Panc1 (cell line): ENCODE results near the gene KCNB1. TPM values are rescaled to one million over a fixed set of nuclear protein-coding genes. Genes with fewer than 3 reads are reported as not detected.

ENCODE experiments used
- ATAC-seq: fragments of 200-7000 bp; cut with Tn5 transposase; 2 replicates; pipeline ENCODE4 v1.9.1; 2020; ENCODE audit warnings: mild to moderate bottlenecking, moderate library complexity
- BruUV-seq: library from RNA; stranded (reverse); fragments of 400-500 nt; replicated peaks from 2 replicates; lab custom pipeline; 2021; lab: Mats Ljungman, UMichigan
- CTCF ChIA-PET: fragments of 300-600 bp; sonication (Branson Sonifier 250); formaldehyde crosslinking; loops from one replicate; lab custom pipeline; 2022; ENCODE audit warnings: antibody characterized with exemption; lab: Charles Lee
- POLR2A ChIA-PET: fragments of 300-600 bp; sonication (Branson Sonifier 250); formaldehyde crosslinking; loops from one replicate; lab custom pipeline; 2022; ENCODE audit warnings: antibody characterized with exemption; lab: Charles Lee
- DNase-seq: peaks from one replicate; pipeline ENCODE4 v3.0.0-alpha.2; 2010; ENCODE audit warnings: low read depth, low spot score
- H3K27ac ChIP-seq: 2 replicates; pipeline ENCODE4 v1.5.1; 2011; ENCODE audit warnings: mild to moderate bottlenecking, low read length, inconsistent platforms
- H3K27me3 ChIP-seq: fragments of 200-500 bp; sonication (Bioruptor generic); 2 replicates; pipeline ENCODE4 v1.6.0; 2014; ENCODE audit warnings: low read length, inconsistent platforms; ENCODE audit not compliant: control insufficient read depth, insufficient read depth
- H3K36me3 ChIP-seq: fragments of 200-500 bp; sonication (Bioruptor generic); 2 replicates; pipeline ENCODE4 v1.5.1; 2014; ENCODE audit warnings: inconsistent platforms, mild to moderate bottlenecking, low read length, moderate library complexity; ENCODE audit not compliant: control insufficient read depth, insufficient read depth
- H3K4me1 ChIP-seq: 2 replicates; pipeline ENCODE4 v1.5.1; 2011; ENCODE audit warnings: inconsistent platforms, mild to moderate bottlenecking, low read length, moderate library complexity; ENCODE audit not compliant: control insufficient read depth, insufficient read depth
- H3K4me3 ChIP-seq, 2 experiments: 2 replicates each; pipeline ENCODE4 v1.5.1; 2011 to 2012; ENCODE audit warnings: low read depth in 2 of 2, low read length in 2 of 2, mild to moderate bottlenecking in 2 of 2, inconsistent platforms in 1 of 2, moderate library complexity in 1 of 2
- H3K9me3 ChIP-seq: fragments of 200-500 bp; sonication (Bioruptor generic); 2 replicates; pipeline ENCODE4 v1.5.1; 2014; ENCODE audit warnings: low read depth, mild to moderate bottlenecking, inconsistent platforms, low read length, moderate library complexity; ENCODE audit not compliant: control insufficient read depth, insufficient read depth
- POLR2AphosphoS5 ChIP-seq: IDR thresholded peaks from 2 replicates; pipeline ENCODE4 v1.6.1; 2012; ENCODE audit warnings: mild to moderate bottlenecking, low read depth, low read length, moderate library complexity
- SIN3A ChIP-seq: IDR thresholded peaks from 2 replicates; pipeline ENCODE4 v1.6.1; 2012; ENCODE audit warnings: low read depth, mild to moderate bottlenecking, low read length, moderate library complexity, borderline replicate concordance; ENCODE audit not compliant: insufficient read depth
- TCF7L2 ChIP-seq: IDR thresholded peaks from 2 replicates; pipeline ENCODE4 v1.6.1; 2011; ENCODE audit warnings: mild to moderate bottlenecking, low read depth, low read length, inconsistent platforms
- in situ Hi-C: cut with HindIII; loops from 2 replicates; pipeline ENCODE4 v1.10.0; 2016; ENCODE audit warnings: low sequenced_read_pairs, low pct_unique_long_range_greater_than_20kb
- intact Hi-C: fragments of 100-400 bp; cut with micrococcal nuclease; formaldehyde crosslinking; loops from one replicate; pipeline ENCODE4 v1.10.0; 2022; ENCODE audit not compliant: unreplicated experiment
- total RNA-seq: library from RNA; stranded (reverse); gene quantifications from one replicate; pipeline ENCODE4 v1.2.1, GENCODE V29; 2021; ENCODE audit not compliant: unreplicated experiment
- TF ChIP-seq, protein P1 (sequence below), 2 experiments: IDR thresholded peaks; 2 replicates each; pipeline ENCODE4 v1.6.1; 2011 to 2012; ENCODE audit warnings: low read depth in 2 of 2, control low read depth in 1 of 2, low read length in 1 of 2, mild to moderate bottlenecking in 1 of 2, moderate library complexity in 1 of 2; ENCODE audit not compliant: insufficient read depth in 1 of 2
- TF ChIP-seq, protein P2 (sequence below): fragments of 450-650 bp; IDR thresholded peaks from 2 replicates; pipeline ENCODE4 v1.5.1; 2017; ENCODE audit warnings: mild to moderate bottlenecking

The KCNB1 gene
- total RNA-seq, 1 experiment from 2014 or later, result 11.1 TPM

DNA sequence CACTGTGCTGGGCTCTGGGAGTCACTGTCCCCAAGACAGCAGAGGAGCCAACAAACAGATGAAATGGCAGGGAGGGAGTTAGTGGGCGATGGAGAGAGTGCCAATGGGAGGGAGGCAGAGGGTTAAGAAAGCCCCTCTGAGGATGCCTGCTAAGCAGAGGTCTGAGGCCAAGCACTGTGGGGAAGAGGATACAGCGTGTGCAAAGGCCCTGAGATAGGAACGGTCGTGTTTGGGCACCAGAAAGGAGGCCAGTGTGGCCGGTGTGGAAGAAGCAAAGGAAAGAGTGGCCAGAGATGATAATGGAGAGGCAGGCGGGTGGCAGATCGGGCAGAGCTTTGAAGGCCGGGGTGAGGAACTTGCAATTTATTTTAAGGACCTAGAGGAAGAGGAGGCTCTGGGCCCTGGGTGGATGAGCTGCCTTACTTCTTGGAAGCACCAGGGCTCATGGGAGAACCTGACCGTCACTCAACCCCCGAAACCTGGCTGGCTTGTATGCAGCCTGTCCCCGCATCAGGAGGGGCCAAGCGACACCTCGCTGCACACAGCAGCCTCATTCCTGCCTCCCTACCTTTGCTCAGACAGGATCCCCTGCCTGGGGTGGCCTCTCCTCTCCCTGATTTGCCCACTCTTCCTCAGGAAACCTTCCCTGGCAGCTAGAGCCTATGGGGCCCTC lies 73.0 kb downstream of the KCNB1 start:
- POLR2A ChIA-PET, result no interaction called here

DNA sequence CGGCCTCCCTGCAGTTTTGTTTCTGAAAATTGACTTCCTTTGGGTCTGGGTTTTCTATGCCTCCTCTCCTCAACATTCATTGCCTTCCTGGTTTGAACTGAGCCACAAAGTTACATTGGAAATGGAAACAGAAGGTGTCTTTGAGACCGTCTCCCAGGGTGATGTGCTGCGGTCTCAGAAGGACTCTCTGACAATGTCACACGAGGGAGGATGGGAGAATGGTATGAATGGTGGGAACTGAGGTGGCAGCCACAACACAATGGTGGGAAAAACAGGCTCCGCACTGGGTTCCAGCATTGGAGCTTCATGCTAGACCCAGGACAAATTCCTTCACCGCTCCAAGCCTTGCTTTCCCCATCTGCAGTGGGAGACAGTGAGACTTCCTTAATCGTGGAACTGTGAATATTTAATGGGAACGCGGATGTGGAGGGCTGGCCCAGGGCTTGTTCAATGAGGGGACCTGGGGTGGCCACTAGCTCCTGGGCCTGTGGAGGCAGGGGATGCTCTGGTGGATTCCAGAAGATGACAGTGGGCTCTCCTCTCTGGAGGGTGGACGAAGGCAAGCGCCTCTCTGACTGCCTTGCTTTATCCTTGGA lies 73.9 kb downstream of the KCNB1 start:
- DNase-seq (no peak), ATAC-seq (no peak)
- in situ Hi-C loops, result no loop called here
- no peaks in the 10 kb centered on the region for H3K27me3 ChIP-seq
- H3K9me3 ChIP-seq, result no peaks in the 10 kb centered on the region
- ChIA-PET CTCF (no interaction called here), POLR2A (no interaction called here)
- no peaks in the 10 kb centered on the region; the same call in none of the 2 replicates for H3K4me1 ChIP-seq
- BruUV-seq, result no TSS peak
- intact Hi-C loops, result no loop called here
- no peak overlapping the region for H3K4me3 ChIP-seq
- H3K36me3 ChIP-seq, result no peaks in the 10 kb centered on the region
- H3K27ac ChIP-seq, result no peak overlapping the region
- TF ChIP-seq POLR2AphosphoS5 (no peak), TCF7L2 (no peak), SIN3A (no peak)
- TF ChIP-seq, protein P1, sequence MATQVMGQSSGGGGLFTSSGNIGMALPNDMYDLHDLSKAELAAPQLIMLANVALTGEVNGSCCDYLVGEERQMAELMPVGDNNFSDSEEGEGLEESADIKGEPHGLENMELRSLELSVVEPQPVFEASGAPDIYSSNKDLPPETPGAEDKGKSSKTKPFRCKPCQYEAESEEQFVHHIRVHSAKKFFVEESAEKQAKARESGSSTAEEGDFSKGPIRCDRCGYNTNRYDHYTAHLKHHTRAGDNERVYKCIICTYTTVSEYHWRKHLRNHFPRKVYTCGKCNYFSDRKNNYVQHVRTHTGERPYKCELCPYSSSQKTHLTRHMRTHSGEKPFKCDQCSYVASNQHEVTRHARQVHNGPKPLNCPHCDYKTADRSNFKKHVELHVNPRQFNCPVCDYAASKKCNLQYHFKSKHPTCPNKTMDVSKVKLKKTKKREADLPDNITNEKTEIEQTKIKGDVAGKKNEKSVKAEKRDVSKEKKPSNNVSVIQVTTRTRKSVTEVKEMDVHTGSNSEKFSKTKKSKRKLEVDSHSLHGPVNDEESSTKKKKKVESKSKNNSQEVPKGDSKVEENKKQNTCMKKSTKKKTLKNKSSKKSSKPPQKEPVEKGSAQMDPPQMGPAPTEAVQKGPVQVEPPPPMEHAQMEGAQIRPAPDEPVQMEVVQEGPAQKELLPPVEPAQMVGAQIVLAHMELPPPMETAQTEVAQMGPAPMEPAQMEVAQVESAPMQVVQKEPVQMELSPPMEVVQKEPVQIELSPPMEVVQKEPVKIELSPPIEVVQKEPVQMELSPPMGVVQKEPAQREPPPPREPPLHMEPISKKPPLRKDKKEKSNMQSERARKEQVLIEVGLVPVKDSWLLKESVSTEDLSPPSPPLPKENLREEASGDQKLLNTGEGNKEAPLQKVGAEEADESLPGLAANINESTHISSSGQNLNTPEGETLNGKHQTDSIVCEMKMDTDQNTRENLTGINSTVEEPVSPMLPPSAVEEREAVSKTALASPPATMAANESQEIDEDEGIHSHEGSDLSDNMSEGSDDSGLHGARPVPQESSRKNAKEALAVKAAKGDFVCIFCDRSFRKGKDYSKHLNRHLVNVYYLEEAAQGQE (IDR thresholded peaks at IDR 0.05; ENCODE audit: insufficient read depth in 1 of 2, low read depth in 2 of 2, low read length in 1 of 2), result no peak

More for the DNA sequence above, 73.0 kb downstream of the KCNB1 start:
- intact Hi-C loops, result no loop called here
- no peaks in the 10 kb centered on the region for H3K27me3 ChIP-seq
- H3K4me1 ChIP-seq, result no peaks in the 10 kb centered on the region; the same call in none of the 2 replicates
- DNase-seq (no peak), ATAC-seq (no peak)
- CTCF ChIA-PET, result no interaction called here
- no peaks in the 10 kb centered on the region for H3K9me3 ChIP-seq
- in situ Hi-C loops, result no loop called here
- TF ChIP-seq, protein P1 (IDR thresholded peaks at IDR 0.05; ENCODE audit: insufficient read depth in 1 of 2, low read depth in 2 of 2, low read length in 1 of 2), result no peak
- TF ChIP-seq SIN3A (no peak), TCF7L2 (no peak), POLR2AphosphoS5 (no peak)
- TF ChIP-seq, protein P2, sequence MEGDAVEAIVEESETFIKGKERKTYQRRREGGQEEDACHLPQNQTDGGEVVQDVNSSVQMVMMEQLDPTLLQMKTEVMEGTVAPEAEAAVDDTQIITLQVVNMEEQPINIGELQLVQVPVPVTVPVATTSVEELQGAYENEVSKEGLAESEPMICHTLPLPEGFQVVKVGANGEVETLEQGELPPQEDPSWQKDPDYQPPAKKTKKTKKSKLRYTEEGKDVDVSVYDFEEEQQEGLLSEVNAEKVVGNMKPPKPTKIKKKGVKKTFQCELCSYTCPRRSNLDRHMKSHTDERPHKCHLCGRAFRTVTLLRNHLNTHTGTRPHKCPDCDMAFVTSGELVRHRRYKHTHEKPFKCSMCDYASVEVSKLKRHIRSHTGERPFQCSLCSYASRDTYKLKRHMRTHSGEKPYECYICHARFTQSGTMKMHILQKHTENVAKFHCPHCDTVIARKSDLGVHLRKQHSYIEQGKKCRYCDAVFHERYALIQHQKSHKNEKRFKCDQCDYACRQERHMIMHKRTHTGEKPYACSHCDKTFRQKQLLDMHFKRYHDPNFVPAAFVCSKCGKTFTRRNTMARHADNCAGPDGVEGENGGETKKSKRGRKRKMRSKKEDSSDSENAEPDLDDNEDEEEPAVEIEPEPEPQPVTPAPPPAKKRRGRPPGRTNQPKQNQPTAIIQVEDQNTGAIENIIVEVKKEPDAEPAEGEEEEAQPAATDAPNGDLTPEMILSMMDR, result no peak
- H3K4me3 ChIP-seq, result no peak overlapping the region
- no TSS peak for BruUV-seq
- no peaks in the 10 kb centered on the region for H3K36me3 ChIP-seq
- no peak overlapping the region for H3K27ac ChIP-seq
